Measurements from ENCODE around the gene GRAMD1B.

The GRAMD1B gene

DNA sequence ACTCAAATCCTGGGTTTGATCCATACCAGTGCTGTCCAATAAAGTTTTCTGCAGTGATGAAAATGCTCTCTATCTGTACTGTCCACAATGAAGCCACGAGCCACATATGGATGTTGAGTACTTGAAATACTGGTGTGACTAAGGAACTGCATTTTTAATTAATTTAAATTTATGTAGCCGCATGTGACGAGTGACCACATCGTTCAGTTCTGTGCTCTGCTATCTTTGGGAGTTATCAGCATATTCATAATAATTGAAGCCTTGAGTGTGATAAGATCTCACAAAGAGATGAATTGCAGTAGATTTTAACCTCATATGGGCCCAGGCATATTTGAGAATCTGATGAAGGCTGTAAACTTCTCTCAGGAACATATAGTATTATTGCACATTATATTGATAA, 40.8 kb downstream of the GRAMD1B start:
- no peak overlapping the region for H3K4me3 ChIP-seq (ENCODE audit: low read depth, low read length)
- DNase-seq (ENCODE audit: low read depth): no peak

DNA sequence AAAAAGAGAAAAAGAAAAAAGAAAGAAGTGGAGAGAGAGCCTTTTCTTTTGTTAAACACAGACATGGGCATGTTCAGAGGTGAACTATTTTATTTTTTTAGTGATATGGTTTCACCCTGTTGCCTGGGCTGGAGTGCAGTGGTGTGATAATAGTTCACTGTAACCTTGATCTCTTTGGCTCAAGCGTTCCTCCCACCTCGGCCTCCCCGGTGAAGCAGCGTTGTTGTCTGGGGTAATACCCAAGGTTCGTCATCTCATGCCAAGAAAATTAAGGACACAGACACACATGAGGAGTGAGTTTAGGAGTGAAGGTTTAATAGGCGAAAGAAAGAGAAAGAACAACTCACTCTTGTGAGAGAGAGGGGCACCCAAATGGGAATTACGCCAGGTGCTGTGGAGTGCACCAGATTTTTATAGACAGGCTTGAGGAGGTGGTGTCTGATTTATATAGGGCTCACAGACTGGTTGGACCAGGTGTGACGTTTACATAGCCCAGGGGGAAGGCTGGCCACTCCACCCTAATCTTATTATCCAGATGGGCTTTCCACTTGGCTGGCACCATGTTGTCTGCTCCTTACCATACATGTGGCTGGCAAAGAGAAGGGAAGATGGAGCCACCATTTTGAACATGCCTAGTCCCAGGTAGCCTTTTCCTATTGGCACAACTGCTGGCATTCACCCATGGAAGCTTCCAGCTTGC, 42.3 kb downstream of the GRAMD1B start:
- DNase-seq (ENCODE audit: low read depth): no peak
- no peak overlapping the region for H3K4me3 ChIP-seq (ENCODE audit: low read depth, low read length)

DNA sequence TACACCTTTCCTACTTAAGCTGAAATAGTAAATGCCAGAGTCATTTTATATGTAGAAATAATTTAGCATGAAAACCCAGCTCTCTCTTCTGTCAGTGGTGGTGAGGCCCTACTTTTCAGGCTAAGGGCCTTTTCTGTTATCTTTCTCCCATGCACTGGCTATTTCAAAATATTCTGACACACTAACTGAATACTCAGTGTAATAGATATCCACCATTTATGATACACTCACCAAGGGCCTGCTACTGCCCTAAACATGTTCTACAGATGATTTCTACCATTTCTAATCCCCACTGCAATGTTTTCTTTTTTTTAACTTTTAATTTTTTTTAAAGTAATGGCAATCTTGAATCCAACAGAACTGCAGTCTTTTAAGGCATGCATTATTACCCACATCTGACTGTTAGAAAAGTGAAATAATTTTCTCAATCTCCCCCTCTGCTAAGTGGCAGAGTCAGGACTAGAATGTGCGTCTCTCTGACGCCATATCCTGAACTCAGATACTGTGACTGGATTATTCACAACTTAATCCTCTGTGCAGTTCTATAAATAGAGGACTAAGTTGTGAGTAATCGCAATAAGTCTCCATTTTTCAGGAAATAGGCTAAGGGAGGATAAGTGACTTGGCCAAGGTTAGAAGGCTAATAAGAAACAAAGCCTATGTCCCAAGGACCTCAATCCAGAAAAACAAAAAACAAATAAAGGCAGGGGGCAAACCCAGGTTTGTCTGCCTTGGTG, 44.0 kb downstream of the GRAMD1B start:
- peak; percentile 80 for DNase-seq (ENCODE audit: low read depth)
- no peak overlapping the region for H3K4me3 ChIP-seq (ENCODE audit: low read depth, low read length)

DNA sequence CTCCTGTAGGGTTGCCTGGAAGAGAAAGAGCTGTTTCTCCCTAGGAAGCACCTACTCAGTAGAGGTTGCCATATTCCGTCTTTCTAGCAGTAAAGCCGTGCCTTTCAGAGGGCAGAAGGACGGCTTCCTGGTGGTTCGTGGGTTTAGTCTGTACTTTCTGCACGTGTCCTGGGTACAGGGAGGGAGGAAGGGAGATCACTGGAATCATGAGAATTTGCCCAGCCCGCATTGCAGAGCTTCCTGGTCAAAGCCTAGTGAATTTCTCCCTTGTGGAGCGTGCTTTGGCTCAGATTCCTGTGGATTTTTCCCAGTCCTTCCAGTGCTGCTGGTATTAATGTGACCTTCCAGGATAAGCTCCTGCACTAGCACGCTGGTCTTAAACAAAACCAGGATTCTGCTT, 44.9 kb downstream of the GRAMD1B start:
- no peak overlapping the region for H3K4me3 ChIP-seq (ENCODE audit: low read depth, low read length)
- no peak for DNase-seq (ENCODE audit: low read depth)

DNA sequence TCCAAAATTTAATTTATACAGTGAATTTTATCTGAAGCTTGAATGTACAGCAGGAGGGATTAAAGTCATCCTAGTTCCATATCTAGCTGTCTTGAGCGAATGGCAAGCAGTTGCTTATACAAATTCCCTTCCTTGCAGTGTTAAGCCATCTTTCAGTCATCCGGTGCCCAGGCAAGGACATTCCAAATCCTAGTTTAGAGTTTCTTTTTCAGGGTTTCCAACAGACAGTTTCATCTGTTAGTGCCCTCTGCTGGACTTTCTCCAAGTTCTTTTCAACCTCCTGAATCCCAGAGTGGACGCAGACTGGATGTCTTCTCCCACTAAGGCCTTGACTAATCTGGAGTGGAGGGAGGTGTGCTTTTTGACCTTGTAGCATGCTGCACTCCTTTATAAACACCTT, 45.4 kb downstream of the GRAMD1B start:
- no peak overlapping the region for H3K4me3 ChIP-seq (ENCODE audit: low read depth, low read length)
- DNase-seq (ENCODE audit: low read depth): no peak

DNA sequence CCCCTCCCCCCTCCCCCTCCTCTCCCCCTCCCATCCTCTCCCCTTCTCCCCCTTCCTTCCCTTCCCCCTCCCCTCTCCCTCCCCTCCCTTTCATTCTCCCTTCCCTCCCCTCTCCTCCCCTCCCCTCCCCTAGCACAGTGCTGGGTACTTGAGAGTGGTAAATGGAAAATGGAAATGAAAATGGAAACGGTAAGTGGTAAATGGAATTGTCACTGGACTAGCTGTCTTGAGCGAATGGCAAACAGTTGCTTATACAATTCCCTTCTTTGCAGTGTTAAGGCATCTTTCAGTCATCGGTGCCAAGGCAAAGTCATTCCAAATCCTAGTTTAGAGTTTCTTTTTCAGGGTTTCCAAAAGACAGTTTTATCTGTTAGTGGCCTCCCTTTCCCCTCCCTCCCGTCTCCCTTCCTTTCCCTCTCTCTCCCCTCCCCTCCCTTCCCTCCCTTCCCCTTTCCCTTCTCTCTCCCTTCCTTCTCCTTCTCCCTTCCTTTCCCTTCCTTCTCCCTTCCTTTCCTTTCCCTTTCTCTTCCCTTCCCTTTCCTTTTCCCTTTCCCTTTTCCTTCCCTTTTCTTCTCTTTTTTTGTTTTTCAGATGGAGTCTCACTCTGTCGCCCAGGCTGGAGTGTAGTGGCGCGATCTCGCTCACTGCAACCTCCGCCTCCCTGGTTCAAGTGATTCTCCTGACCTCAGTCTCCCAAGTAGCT, 47.3 kb downstream of the GRAMD1B start:
- DNase-seq (ENCODE audit: low read depth): no peak
- no peak overlapping the region for H3K4me3 ChIP-seq (ENCODE audit: low read depth, low read length)

DNA sequence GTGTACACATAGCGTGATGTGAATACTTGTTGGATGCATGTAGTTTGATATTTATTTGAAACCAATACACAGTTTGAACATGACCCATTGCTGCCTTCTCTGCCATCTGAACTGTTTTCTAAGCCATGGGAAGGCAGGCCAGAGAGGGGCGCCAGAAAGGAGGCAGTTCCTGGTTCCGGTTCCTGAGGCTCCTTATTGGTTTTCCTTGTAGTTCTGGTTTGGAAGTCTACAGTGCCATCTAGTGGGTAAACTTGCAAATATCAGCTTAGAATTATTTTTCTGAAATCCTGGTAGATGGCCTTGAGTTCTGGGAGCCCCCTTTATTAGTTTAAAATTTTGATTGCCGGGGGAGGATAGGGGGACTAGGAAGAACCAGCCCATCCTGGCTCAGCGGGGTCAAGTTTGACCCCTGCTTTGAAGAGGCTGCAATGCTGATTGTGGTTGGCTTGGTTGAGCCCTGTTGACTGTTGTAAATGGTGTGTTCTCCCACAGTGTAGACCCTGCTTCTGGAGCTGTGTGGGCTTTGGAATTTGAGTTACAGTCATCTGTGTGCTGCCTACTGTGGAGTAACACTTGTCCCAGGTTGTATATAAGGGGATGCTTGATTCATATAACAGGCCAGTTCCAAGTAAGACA, 48.4 kb downstream of the GRAMD1B start:
- H3K4me3 ChIP-seq (ENCODE audit: low read depth, low read length): no peak overlapping the region
- peak; percentile 53 for DNase-seq (ENCODE audit: low read depth)

DNA sequence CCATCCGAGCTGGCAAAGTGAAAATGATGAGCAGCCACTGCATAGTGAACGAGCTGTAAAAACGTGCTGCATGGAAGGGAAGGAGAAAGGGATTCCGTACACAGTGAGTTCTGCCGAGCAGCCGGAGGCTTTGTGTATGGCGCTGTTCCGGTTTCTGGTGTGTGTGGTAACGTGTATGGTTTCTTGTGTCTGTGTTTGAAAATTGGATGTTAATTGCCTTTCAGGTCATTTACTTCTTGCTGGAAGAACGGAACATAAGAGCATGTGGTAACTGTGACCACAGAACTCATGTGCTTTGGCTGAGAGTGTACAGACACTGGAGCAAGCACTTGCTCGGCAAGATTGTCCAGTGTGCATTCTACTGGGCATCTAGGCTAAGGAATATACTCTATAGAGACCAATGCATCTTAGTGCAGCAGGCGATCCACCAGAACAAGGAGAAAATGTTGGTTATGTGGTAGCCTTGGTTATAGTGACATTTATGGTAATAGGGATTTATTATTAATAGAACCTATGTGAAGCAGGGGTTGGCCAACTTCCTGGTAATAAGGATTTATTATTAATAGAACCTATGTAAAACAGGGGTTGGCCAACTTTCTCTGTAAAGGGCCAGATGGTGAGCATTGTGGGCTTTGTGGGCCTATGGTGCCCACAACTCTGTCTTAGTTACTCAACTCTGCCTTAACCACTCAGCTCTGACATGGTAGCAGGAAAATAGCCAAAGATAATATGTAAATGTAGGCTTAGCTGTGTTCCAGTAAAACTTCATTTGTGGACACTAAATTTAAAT, 49.2 kb downstream of the GRAMD1B start:
- DNase-seq (ENCODE audit: low read depth): no peak
- no peak overlapping the region for H3K4me3 ChIP-seq (ENCODE audit: low read depth, low read length)

DNA sequence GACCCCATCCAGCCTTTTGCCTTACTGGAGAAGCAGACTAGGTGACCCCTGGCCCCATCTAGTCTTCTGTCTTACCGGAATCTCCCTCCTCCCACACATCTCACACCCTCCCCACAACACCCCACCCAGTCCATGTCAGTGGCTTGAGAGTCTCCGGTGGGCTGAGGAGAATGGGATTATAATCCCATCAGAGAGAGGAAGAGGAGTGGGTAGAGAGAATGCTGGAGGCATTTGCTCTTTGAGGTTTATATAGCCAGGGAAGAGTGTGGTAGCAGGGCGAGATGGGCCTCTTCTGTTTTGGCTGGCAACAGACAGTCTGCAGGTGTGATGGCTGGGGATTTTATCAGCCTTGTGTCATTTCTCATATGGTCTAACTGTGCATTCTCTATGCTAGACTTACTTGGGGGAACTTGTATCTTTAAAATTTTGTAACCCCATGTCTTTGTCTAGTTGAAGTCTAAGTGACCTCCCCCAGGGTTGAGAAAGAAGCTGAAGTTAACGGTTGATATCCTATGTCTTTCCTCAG, 50.3 kb downstream of the GRAMD1B start:
- no peak for DNase-seq (ENCODE audit: low read depth)
- H3K4me3 ChIP-seq (ENCODE audit: low read depth, low read length): no peak overlapping the region

DNA sequence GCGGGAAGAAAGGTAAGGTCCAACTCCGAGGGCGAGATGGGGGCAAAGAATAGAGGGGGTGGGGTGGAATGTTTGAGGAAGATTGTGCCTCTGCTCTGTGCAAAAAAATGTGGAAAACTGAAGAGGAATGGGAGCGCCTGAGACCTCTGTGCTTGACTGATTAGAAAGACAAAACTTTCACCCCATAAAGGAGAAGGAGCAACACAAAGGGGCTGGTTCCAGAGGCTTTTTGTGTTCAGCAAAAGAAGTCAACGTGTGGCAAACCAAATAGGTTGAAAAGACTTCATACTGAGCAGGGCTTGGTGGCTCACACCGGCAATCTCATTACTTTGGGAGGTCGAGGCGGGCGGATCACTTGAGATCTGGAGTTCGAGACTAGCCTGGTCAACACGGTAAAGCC, 50.8 kb downstream of the GRAMD1B start:
- no peak overlapping the region for H3K4me3 ChIP-seq (ENCODE audit: low read depth, low read length)
- no peak for DNase-seq (ENCODE audit: low read depth)

DNA sequence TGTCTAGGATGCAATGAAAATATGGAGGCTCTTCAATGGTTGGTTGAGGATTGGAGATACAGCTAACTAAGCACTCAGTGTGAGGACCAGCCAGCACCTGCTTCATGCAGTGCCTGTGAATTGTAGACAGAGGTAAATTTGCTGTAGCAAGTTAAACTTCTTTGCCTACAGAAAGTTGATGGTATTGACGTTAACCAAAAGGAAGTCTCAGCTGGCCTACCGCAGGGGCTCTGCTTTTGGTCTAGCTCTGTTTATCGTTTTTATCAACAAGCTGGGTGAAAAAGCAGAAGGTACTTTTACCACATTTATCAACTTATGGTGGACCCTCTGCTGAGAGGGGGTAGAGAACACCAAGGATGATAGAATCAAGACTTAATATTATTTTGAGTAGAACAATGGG, 51.6 kb downstream of the GRAMD1B start:
- H3K4me3 ChIP-seq (ENCODE audit: low read depth, low read length): no peak overlapping the region

DNA sequence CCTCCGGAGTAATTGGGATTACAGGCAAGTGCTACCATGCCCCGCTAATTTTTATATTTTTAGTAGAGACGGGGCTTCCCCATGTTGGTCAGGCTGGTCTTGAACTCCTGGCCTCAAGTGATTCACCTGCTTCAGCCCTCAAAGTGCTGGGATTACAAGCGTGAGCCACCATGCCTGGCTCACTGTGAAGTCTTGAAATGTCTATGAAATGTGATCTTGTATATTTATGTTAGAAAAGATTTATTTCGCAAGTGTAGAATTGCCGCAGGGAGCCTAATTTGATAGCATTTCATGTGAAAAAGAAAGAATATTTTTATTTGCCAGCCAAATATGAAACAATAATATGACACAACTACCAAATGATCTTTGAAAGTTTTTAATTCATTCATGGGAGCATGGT, 52.1 kb downstream of the GRAMD1B start:
- H3K4me3 ChIP-seq (ENCODE audit: low read depth, low read length): no peak overlapping the region
- DNase-seq (ENCODE audit: low read depth): no peak

More for the DNA sequence above, 51.6 kb downstream of the GRAMD1B start:
- no peak for DNase-seq (ENCODE audit: low read depth)

DNA sequence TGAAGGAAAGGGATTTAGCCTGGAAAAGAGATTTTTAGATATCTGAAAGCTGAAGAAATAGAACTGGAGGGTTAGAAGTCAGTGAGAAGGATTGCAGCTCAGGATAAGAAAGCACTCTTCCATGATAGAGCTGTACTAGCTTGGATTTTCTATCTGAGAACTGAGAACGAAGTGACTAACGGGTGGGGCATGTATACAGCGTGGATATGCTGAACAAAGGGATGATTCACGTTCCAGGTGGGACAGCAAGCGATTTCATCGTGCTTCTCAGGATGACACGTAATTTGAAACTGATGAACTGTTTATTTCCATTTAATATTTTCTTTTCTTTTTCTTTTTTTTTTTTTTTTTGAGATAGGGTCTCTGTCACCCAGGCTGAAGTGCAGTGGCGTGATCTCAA, 53.0 kb downstream of the GRAMD1B start:
- no peak overlapping the region for H3K4me3 ChIP-seq (ENCODE audit: low read depth, low read length)
- no peak for DNase-seq (ENCODE audit: low read depth)

DNA sequence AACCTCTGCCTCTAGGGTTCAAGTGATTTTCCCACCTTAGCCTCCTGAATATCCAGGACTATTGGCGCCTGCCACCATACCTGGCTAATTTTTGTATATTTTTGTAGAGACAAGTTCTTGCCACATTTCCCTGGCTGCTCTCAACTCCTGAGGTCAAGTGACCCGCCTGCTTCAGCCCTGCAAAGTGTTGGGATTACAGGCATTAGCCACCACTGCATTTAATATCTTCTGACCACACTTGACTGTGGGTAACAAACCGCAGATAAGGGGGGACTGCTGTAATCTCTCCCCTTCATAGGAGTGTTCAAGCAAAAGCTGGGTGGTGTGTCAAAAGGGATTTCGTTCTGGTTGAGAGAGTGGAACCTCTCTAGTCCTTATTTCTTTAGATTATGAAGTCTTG, 53.4 kb downstream of the GRAMD1B start:
- H3K4me3 ChIP-seq (ENCODE audit: low read depth, low read length): no peak overlapping the region
- no peak for DNase-seq (ENCODE audit: low read depth)

DNA sequence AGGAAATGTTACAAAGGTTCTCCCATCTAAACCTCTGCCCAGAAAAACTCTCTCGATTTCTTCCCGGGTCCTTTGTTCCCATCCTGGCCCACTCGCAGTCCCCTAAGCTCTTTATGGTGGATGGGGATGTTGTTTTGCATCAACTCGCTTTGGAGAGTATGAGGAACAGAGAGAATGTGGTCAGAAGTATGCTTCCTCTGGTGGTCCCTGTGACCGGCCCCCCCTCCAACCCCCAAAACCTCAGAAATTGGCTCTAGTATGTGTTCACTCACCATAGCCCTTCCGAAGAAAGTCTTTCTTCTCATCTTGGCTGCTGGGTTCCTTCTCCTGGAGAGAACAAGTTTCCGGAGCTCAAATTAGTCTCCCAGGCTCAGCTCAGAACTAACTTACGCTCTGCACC, 54.4 kb downstream of the GRAMD1B start:
- no peak overlapping the region for H3K4me3 ChIP-seq (ENCODE audit: low read depth, low read length)
- DNase-seq (ENCODE audit: low read depth): no peak

DNA sequence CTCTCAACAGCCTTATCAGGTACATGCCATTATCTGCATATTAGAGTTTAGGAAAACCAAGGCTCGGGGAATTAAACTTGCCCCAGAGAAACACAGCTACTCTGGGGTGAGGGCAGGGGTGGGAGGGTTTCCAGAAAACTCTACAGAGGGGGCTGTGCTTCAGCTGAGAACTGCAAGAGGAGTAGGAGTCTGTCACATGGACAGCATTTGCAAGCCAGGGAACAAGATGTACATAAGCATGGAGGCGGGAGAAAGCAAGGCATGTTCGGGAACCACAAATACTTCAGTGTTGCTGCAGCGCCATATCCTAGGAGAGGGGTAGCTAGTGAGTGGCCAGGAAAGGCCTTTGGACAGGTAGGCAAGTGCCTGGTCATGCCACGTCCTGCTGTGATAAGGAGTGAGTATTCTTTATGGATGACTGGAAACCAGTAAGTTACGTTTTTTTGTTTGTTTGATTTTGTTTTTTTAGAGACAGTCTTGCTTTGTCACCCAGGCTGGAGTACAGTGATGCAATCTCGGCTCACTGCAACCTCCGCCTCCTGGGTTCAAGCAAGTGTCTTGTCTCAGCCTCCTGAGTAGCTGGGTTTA, 57.2 kb downstream of the GRAMD1B start:
- no peak for DNase-seq (ENCODE audit: low read depth)
- H3K4me3 ChIP-seq (ENCODE audit: low read depth, low read length): no peak overlapping the region

DNA sequence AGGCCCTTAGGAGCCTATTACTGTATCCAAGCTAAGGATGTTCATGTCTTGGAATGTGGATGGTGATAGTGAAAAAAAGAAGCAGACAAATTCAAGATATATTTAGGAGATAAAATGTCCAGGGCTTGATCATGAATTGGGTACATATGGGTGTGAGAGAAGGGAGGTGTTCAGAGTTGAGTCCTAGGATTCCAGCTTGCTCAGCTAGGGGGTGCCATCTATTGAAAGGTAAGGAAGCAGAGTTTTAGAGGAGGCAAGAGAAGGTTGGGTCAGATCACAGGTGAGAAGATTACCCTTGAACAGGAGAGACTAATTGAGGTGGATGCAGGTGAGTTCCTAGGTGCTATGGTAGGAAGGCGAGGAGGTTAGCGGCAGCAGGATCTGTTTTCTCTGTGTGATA, 60.5 kb downstream of the GRAMD1B start:
- H3K4me3 ChIP-seq (ENCODE audit: low read depth, low read length): no peak overlapping the region
- DNase-seq (ENCODE audit: low read depth): no peak

DNA sequence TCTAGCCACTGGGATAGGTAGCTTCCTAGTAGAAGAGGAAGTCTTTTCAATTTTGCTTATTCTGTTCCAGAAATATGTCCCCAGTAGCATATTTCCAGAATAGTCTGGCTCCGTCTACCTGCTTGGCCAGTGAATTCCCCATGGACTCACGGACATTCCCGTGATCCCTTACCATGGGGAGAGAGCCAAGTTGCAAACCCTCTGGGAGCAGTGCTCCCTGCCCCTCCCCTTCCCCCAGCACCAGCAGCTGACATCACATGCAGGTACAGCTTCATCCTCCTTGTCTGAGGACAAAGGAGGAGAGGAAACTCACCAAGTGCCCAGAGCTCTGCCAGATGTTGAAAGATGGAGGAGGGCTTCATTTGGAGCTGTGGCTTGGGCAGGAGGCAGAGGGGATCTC, 61.2 kb downstream of the GRAMD1B start:
- no peak for DNase-seq (ENCODE audit: low read depth)
- no peak overlapping the region for H3K4me3 ChIP-seq (ENCODE audit: low read depth, low read length)
